GM12878 (cell line): Measurements from ENCODE around the gene C16orf46. TPM values are rescaled to one million over a fixed set of nuclear protein-coding genes. Genes with fewer than 3 reads are reported as not detected.

Experiments used
- BCLAF1 ChIP-seq: fragments of 450-650 bp; IDR thresholded peaks from 2 replicates; pipeline ENCODE4 v1.6.1; 2017; ENCODE audit warnings: antibody characterized with exemption, mild to moderate bottlenecking, moderate library complexity
- KLF5 ChIP-seq: fragments of 450-650 bp; IDR thresholded peaks from 2 replicates; pipeline ENCODE4 v1.6.1; 2014; ENCODE audit warnings: mild to moderate bottlenecking; ENCODE audit not compliant: partially characterized antibody
- PBX3 ChIP-seq: IDR thresholded peaks from 2 replicates; pipeline ENCODE4 v1.6.1; 2011; ENCODE audit warnings: mild to moderate bottlenecking, low read depth, low read length, moderate library complexity; ENCODE audit not compliant: insufficient replicate concordance
- SMC3 ChIP-seq: IDR thresholded peaks from 2 replicates; pipeline ENCODE4 v1.6.1; 2011; ENCODE audit warnings: low read length, improper control_type of control experiment, borderline replicate concordance
- polyA plus RNA-seq, 11 experiments: library from polyadenylated mRNA; depleted of rRNA in 4 of 11; unstranded in 6 of 11; stranded (reverse) in 5 of 11; fragments of >200 nt; fragmentation: Nextera tagmentation in 4 of 11; fragmentation: Illumina TruSeq in 1 of 11; extraction: Ambion mirVana in 4 of 11; extraction: Trizol in 1 of 11; gene quantifications; 1 replicate in 1 of 11; 2 replicates in 10 of 11; pipeline versions ENCODE4 v1.2.1 to v1.2.3, GENCODE V29; 2011 to 2016; ENCODE audit warnings: inconsistent platforms in 2 of 11, missing spikeins in 2 of 11, low read depth in 1 of 11
- total RNA-seq, 4 experiments: library from RNA; depleted of rRNA in 3 of 4; stranded (reverse); fragments of >200 nt in 3 of 4; fragmentation: Illumina TruSeq in 1 of 4; extraction: Trizol in 1 of 4; gene quantifications; 2 replicates each; pipeline versions ENCODE4 v1.2.1 to v1.2.3, GENCODE V29; 2013 to 2021

Gene C16orf46
- total and polyA plus RNA-seq, 10 of the 15 experiments (the other 5 are each of a cell fraction or from before 2014, with no cell fraction given): 0.04 to 0.46 (median 0.14) TPM; not detected in 6

GRCh38 chr16:81036751-81037350 lies 40.2 kb downstream of the C16orf46 start (continued):
- TF ChIP-seq BCLAF1 (no peak), SMC3 (no peak), PBX3 (no peak), KLF5 (no peak)
